MM.1S (cell line): Measurements from ENCODE around the gene CCP110.
A peak's percentile ranks its signal among the peaks of the same experiment; 100 is the strongest.

Source experiments
- DNase-seq: peaks from one replicate; pipeline ENCODE4 v3.0.0-alpha.2; 2015
- H2AFZ ChIP-seq: fragments of 300-600 bp; sonication (generic); 2 replicates; pipeline ENCODE4 v1.6.0; 2016; ENCODE audit warnings: antibody characterized with exemption, low read length
- H3F3A ChIP-seq: fragments of 300-600 bp; sonication (generic); 2 replicates; pipeline ENCODE4 v1.6.1; 2016; ENCODE audit warnings: mild to moderate bottlenecking, antibody characterized with exemption, low read length, moderate library complexity, mixed read lengths; ENCODE audit not compliant: insufficient read depth
- H3K27ac ChIP-seq: fragments of 300-600 bp; sonication (generic); 2 replicates; pipeline ENCODE4 v1.5.1; 2016; ENCODE audit warnings: mild to moderate bottlenecking, low read length
- H3K27me3 ChIP-seq: fragments of 300-600 bp; sonication (generic); replicated peaks from 2 replicates; pipeline ENCODE4 v1.6.0; 2016; ENCODE audit warnings: low read length; ENCODE audit not compliant: insufficient read depth
- H3K36me3 ChIP-seq: fragments of 300-600 bp; sonication (generic); replicated peaks from 2 replicates; pipeline ENCODE4 v1.6.1; 2016; ENCODE audit warnings: mild to moderate bottlenecking, low read length, mixed read lengths; ENCODE audit not compliant: insufficient read depth
- H3K4me1 ChIP-seq: fragments of 300-600 bp; sonication (generic); 2 replicates; pipeline ENCODE4 v1.6.1; 2016; ENCODE audit warnings: low read length, mixed read lengths
- H3K4me2 ChIP-seq: fragments of 300-600 bp; sonication (generic); 2 replicates; pipeline ENCODE4 v1.6.0; 2016; ENCODE audit warnings: low read depth, low read length
- H3K4me3 ChIP-seq: fragments of 300-600 bp; sonication (generic); 2 replicates; pipeline ENCODE4 v1.5.1; 2016; ENCODE audit warnings: low read length, mixed read lengths
- H3K79me2 ChIP-seq: fragments of 300-600 bp; sonication (generic); 2 replicates; pipeline ENCODE4 v1.6.1; 2016; ENCODE audit warnings: mixed run types, low read length, mixed read lengths
- H3K9ac ChIP-seq: fragments of 300-600 bp; sonication (generic); 2 replicates; pipeline ENCODE4 v1.6.1; 2016; ENCODE audit warnings: low read length, mixed read lengths
- H3K9me2 ChIP-seq: fragments of 300-600 bp; sonication (generic); replicated peaks from 2 replicates; pipeline ENCODE4 v1.6.1; 2016; ENCODE audit warnings: mild to moderate bottlenecking, low read length, mixed read lengths; ENCODE audit not compliant: insufficient read depth
- H3K9me3 ChIP-seq: fragments of 300-600 bp; sonication (generic); replicated peaks from 2 replicates; pipeline ENCODE4 v1.6.1; 2016; ENCODE audit warnings: mild to moderate bottlenecking, low read length, mixed read lengths; ENCODE audit not compliant: insufficient read depth
- H4K20me1 ChIP-seq: fragments of 300-600 bp; sonication (generic); 2 replicates; pipeline ENCODE4 v1.6.1; 2016; ENCODE audit warnings: mild to moderate bottlenecking, low read length, moderate library complexity, mixed read lengths; ENCODE audit not compliant: insufficient read depth
- EZH2 ChIP-seq: fragments of 300-600 bp; sonication (generic); optimal IDR thresholded peaks from 2 replicates; pipeline ENCODE3; 2017; ENCODE audit warnings: low read depth, mild to moderate bottlenecking, antibody characterized with exemption, low read length, mixed read lengths
- EZH2phosphoT487 ChIP-seq: fragments of 300-600 bp; sonication (generic); IDR thresholded peaks from 2 replicates; pipeline ENCODE4 v1.6.1; 2018; ENCODE audit warnings: antibody characterized with exemption, low read length
- TF ChIP-seq, protein P1 (sequence below): fragments of 300-600 bp; sonication (generic); IDR thresholded peaks from 2 replicates; pipeline ENCODE4 v1.5.1; 2016; ENCODE audit warnings: antibody characterized with exemption, low read length, mixed read lengths

Gene CCP110

DNA sequence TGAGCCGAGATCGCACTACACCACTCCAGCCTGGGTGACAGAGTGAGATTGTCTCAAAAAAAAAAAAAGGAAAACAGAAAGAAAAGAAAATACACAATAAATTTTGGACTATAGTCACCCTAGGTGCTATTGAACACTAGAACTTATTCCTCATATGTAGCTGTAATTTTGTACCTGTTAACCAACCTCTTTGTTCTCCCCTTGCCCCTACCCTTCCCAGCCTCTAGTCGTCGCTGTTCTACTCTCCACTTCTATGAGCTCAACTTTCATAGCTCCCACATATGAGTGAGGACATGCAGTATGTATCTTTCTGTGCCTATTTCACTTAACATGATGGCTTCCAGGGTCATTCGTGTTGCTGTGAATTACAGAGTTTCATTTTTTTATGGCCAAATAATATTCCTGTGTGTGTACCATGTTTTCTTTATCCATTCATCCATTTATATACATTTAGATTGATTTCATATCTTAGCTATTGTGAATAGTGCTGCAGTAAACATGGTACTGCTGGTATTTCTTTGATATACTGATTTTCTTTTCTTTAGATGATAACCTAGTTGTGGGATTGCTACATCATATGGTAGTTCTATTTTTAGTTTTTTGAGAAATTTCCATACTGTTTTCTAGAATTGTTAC is 60.0 kb downstream of the CCP110 start:
- no peaks in the 10 kb centered on the region for H3K9me2 ChIP-seq
- H3K9me3 ChIP-seq: no peaks in the 10 kb centered on the region
- H2AFZ ChIP-seq: no peak overlapping the region
- H3K4me3 ChIP-seq: no peak overlapping the region
- no peak overlapping the region for H3K9ac ChIP-seq
- H3K4me1 ChIP-seq: no peaks in the 10 kb centered on the region
- peak; percentile 39 for DNase-seq
- no peaks in the 10 kb centered on the region for H4K20me1 ChIP-seq
- TF ChIP-seq EZH2phosphoT487: no peak
- TF ChIP-seq, protein P1, sequence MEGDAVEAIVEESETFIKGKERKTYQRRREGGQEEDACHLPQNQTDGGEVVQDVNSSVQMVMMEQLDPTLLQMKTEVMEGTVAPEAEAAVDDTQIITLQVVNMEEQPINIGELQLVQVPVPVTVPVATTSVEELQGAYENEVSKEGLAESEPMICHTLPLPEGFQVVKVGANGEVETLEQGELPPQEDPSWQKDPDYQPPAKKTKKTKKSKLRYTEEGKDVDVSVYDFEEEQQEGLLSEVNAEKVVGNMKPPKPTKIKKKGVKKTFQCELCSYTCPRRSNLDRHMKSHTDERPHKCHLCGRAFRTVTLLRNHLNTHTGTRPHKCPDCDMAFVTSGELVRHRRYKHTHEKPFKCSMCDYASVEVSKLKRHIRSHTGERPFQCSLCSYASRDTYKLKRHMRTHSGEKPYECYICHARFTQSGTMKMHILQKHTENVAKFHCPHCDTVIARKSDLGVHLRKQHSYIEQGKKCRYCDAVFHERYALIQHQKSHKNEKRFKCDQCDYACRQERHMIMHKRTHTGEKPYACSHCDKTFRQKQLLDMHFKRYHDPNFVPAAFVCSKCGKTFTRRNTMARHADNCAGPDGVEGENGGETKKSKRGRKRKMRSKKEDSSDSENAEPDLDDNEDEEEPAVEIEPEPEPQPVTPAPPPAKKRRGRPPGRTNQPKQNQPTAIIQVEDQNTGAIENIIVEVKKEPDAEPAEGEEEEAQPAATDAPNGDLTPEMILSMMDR: peak; percentile 93
- no peak overlapping the region for H3K27ac ChIP-seq
- H3K27me3 ChIP-seq: no peaks in the 10 kb centered on the region
- no peaks in the 10 kb centered on the region for H3K36me3 ChIP-seq
- H3K4me2 ChIP-seq: no peak overlapping the region
- H3F3A ChIP-seq: no peaks in the 10 kb centered on the region
- no peaks in the 10 kb centered on the region for H3K79me2 ChIP-seq

DNA sequence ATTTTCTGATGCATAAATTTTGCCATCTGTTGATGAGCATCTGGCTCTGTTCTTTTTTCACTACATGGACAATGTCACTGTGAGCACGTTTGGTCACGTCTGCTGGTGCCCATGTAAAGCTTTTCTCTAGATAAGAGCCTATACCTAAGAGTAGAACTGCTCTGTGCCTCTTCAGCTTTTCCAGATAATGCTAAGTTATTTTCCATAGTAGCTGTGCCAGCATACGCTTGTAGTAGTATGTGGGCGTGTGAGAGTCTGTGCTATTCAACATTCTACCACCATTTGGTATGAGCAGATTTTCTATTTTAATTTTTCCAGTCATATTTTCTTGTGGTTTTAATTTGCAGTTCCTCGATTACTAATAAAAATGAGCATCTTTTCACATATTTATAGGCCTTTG is 64.9 kb downstream of the CCP110 start:
- no peak overlapping the region for H3K4me3 ChIP-seq
- H3F3A ChIP-seq: no peaks in the 10 kb centered on the region
- no peak overlapping the region for H2AFZ ChIP-seq
- H3K27ac ChIP-seq: no peak overlapping the region
- H3K4me2 ChIP-seq: no peak overlapping the region
- no peaks in the 10 kb centered on the region for H3K9me2 ChIP-seq
- no peaks in the 10 kb centered on the region for H3K79me2 ChIP-seq
- H3K27me3 ChIP-seq: no peaks in the 10 kb centered on the region
- no peaks in the 10 kb centered on the region for H3K4me1 ChIP-seq
- TF ChIP-seq EZH2 (no peak), EZH2phosphoT487 (no peak)
- TF ChIP-seq, protein P1: no peak
- H3K9me3 ChIP-seq: no peaks in the 10 kb centered on the region
- H3K36me3 ChIP-seq: no peaks in the 10 kb centered on the region
- no peak for DNase-seq
- no peaks in the 10 kb centered on the region for H4K20me1 ChIP-seq
- no peak overlapping the region for H3K9ac ChIP-seq

DNA sequence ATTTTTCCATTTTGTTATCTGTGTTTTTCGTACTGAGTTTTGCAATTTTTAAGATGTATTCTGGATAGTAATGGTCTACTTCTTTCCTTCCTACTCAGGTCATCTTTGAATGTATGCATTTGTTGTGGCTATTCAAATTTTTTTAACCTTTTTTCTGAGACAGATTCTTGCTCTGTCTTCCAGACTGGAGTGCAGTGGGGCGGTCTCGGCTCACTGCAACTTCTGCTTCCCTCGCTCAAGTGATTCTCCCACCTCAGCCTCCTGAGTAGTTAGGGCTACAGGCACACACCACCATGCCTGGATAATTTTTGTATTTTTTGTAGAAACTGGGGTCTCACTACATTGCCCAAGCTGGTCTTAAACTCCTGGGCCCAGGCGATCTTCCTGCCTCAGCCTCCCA is 65.4 kb downstream of the CCP110 start:
- H3K27me3 ChIP-seq: no peaks in the 10 kb centered on the region
- no peaks in the 10 kb centered on the region for H3K36me3 ChIP-seq
- H3K79me2 ChIP-seq: no peaks in the 10 kb centered on the region
- H2AFZ ChIP-seq: no peak overlapping the region
- no peaks in the 10 kb centered on the region for H3F3A ChIP-seq
- no peaks in the 10 kb centered on the region for H3K9me3 ChIP-seq
- H3K27ac ChIP-seq: no peak overlapping the region
- H3K4me1 ChIP-seq: no peaks in the 10 kb centered on the region
- H4K20me1 ChIP-seq: no peaks in the 10 kb centered on the region
- H3K9ac ChIP-seq: no peak overlapping the region
- no peaks in the 10 kb centered on the region for H3K9me2 ChIP-seq
- DNase-seq: no peak
- H3K4me3 ChIP-seq: no peak overlapping the region
- H3K4me2 ChIP-seq: no peak overlapping the region
- TF ChIP-seq EZH2phosphoT487: no peak
- TF ChIP-seq, protein P1: no peak
- no peak for TF ChIP-seq EZH2
